ENCODE results near the gene CLVS2.

Gene CLVS2, protein sequence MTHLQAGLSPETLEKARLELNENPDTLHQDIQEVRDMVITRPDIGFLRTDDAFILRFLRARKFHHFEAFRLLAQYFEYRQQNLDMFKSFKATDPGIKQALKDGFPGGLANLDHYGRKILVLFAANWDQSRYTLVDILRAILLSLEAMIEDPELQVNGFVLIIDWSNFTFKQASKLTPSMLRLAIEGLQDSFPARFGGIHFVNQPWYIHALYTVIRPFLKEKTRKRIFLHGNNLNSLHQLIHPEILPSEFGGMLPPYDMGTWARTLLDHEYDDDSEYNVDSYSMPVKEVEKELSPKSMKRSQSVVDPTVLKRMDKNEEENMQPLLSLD

DNA sequence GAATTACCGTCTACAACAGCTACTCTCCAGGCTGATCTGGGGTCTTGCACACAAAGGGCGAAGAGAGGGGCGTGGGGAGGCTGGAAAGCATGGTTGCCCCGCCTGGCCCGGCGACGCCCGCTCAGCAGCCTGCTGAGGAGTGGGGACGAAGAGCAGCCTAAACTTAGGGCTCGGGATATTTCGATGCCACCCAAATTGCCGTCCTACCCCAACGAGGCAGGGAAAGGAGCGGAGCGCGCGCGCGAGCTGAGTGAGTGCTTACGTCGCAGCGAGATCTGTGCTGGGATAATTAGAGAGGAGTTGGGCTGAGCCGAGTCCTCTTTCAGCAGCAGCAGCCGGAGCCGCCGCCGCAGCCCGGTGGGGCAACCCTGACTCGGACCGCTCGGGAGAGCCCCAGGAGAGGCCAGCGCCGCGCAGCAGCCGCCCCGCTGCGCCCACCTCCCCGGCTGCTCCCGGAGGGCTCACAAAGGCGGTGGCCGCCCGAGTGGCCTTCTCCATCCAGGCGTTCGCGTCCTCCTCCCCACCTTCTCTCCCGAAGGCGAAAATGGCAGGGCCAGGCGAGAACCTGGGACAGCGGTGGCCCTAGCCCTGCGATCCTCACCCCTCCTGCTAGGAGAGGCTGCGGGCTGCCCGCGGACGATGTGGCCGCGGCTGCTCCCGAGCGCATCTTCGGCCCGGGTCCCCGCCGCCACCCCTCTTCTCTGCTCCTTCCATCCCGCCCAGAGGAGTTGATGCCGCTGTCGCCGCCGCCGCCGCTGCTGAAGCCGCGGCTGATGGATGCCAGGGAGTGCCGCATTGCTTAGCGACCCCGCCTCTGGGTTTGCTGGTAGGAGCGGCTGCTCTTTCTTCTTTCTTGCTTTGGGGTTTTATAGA lies at the start of gene CLVS2:
CLVS2 (plus strand) TSS at position 315 of the 873 bp plus-strand sequence. CDS start 1,543 bp downstream, outside the sequence.
- Histone ChIP-seq H3K36me3 (ENCODE audit: insufficient read depth, low read length) (no peaks in the 10 kb centered on the region), H3K27ac (no peak within 1 kb of the TSS), H3K9me3 (ENCODE audit: low read depth, low read length) (no peaks in the 10 kb centered on the region), H3K4me3 (peak within 1 kb of the TSS; percentile 85), H3K9ac (ENCODE audit: insufficient read length) (peak within 1 kb of the TSS; percentile 66)
- TF ChIP-seq EZH2 (IDR thresholded peaks at IDR 0.05) (no peak), POLR2AphosphoS5 (IDR thresholded peaks at IDR 0.05; ENCODE audit: borderline replicate concordance, low read depth, low read length) (peak; percentile 56)
- no peak for DNase-seq (ENCODE audit: low read depth, low spot score)

DNA sequence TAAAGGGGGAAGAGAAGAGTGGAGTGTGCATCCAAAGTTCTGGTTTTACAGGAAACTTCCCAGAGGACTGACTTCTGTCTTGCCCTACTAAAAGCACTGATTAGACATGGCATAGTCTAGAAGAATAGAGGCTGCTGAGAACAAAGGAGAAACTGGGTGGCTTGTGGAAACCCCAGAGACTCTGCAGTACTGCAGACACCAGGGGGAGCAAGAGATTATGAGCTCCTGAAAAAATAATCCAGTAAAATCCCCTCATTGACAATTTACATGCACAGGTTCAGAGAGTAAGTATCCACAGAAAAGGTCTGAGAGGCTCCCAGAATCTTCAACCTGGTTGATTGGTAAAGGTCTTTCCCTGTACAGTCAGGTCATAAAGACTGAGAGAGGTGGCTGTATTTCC lies 48.7 kb upstream of the CLVS2 start:
- no peak for TF ChIP-seq FOXP2 (optimal IDR thresholded peaks at IDR 0.05; ENCODE audit: control extremely low read depth, extremely low read length, insufficient read depth)
- no peak for TF ChIP-seq POLR2AphosphoS5 (IDR thresholded peaks at IDR 0.05; ENCODE audit: borderline replicate concordance, low read depth, low read length)
- no peak for TF ChIP-seq EZH2 (IDR thresholded peaks at IDR 0.05)
- no peaks in the 10 kb centered on the region for H3K36me3 ChIP-seq (ENCODE audit: insufficient read depth, low read length)
- DNase-seq (ENCODE audit: low read depth, low spot score): no peak
- H3K27ac ChIP-seq: no peak overlapping the region
- H3K9ac ChIP-seq (ENCODE audit: insufficient read length): no peak overlapping the region
- no peak overlapping the region for H3K4me3 ChIP-seq
- H3K9me3 ChIP-seq (ENCODE audit: low read depth, low read length): no peaks in the 10 kb centered on the region

DNA sequence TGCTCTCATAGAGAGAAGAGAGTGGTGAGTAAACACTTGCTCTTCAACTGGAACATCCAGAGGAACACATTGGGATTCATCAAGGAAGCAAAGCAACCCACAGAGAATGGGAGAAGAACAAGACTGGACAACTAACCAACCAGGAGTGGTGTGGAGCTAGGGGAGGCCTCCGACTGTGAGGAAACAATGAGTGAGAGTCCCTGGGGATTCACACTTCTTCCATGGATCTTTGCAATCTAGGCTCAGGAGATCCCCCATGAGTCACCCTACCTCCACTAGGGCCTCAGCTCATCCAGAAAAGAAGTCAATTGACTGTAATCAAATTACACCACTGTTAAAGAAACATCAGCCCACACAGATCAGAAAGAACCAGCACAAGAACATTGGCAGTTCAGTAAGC lies 42.3 kb upstream of the CLVS2 start:
- Histone ChIP-seq H3K27ac (no peak overlapping the region), H3K4me3 (no peak overlapping the region), H3K36me3 (ENCODE audit: insufficient read depth, low read length) (no peaks in the 10 kb centered on the region), H3K9me3 (ENCODE audit: low read depth, low read length) (no peaks in the 10 kb centered on the region), H3K9ac (ENCODE audit: insufficient read length) (no peak overlapping the region)
- DNase-seq (ENCODE audit: low read depth, low spot score): no peak
- no peak for TF ChIP-seq EZH2 (IDR thresholded peaks at IDR 0.05)
- no peak for TF ChIP-seq FOXP2 (optimal IDR thresholded peaks at IDR 0.05; ENCODE audit: control extremely low read depth, extremely low read length, insufficient read depth)

DNA sequence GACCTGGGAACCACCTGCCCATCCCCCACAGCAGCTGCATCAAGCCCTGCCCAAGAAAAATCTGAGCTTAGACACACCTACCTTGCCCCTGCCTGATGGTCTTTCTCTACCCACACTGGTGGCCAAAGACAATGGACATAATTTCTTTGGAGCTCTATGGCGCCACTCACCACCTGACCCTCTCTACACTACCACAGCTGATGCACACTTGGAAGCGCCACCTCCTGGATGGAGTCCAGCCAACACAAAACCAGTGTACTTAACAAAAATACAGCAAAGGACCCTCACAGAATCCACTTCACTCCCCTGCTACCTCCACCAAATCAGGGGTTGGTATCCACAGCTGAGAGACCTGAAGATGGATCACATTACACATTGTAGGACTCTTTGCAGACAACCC lies 39.7 kb upstream of the CLVS2 start:
- Histone ChIP-seq H3K4me3 (no peak overlapping the region), H3K9me3 (ENCODE audit: low read depth, low read length) (no peaks in the 10 kb centered on the region), H3K9ac (ENCODE audit: insufficient read length) (no peak overlapping the region), H3K27ac (no peak overlapping the region), H3K36me3 (ENCODE audit: insufficient read depth, low read length) (no peaks in the 10 kb centered on the region)
- no peak for DNase-seq (ENCODE audit: low read depth, low spot score)
- TF ChIP-seq EZH2 (IDR thresholded peaks at IDR 0.05): no peak
- no peak for TF ChIP-seq FOXP2 (optimal IDR thresholded peaks at IDR 0.05; ENCODE audit: control extremely low read depth, extremely low read length, insufficient read depth)
- TF ChIP-seq POLR2AphosphoS5 (IDR thresholded peaks at IDR 0.05; ENCODE audit: borderline replicate concordance, low read depth, low read length): no peak

DNA sequence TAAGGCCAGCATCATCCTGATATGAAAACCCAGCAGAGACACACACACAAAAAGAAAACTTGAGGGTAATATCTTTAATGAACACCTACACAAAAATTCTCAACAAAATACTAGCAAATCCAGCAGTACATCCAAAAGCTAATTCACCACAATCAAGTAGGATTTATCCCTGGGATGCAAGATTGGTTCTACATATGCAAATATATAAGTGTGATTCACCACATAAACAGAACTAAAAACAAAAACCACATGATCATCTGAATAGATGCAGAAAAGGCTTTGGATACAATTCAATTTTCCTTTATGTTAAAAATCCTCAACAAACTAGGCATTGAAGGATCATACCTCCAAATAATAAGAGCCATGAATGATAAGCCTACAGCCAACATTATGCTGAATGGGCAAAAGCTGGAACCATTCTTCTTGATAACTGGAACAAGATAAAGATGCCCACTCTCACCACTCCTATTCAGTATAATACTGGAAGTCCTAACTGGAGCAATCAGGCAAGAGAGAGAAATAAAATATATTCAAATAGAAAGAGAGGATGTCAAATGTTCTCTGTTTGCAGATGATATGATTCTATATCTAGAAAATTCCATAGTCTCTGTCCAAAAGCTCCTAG lies 33.9 kb upstream of the CLVS2 start:
- no peak for DNase-seq (ENCODE audit: low read depth, low spot score)
- TF ChIP-seq EZH2 (IDR thresholded peaks at IDR 0.05) (no peak), FOXP2 (optimal IDR thresholded peaks at IDR 0.05; ENCODE audit: control extremely low read depth, extremely low read length, insufficient read depth) (no peak), POLR2AphosphoS5 (IDR thresholded peaks at IDR 0.05; ENCODE audit: borderline replicate concordance, low read depth, low read length) (no peak)
- no peaks in the 10 kb centered on the region for H3K36me3 ChIP-seq (ENCODE audit: insufficient read depth, low read length)
- H3K27ac ChIP-seq: no peak overlapping the region
- H3K9me3 ChIP-seq (ENCODE audit: low read depth, low read length): no peaks in the 10 kb centered on the region; the same call in 1 of the 2 replicates
- no peak overlapping the region for H3K4me3 ChIP-seq
- H3K9ac ChIP-seq (ENCODE audit: insufficient read length): no peak overlapping the region

DNA sequence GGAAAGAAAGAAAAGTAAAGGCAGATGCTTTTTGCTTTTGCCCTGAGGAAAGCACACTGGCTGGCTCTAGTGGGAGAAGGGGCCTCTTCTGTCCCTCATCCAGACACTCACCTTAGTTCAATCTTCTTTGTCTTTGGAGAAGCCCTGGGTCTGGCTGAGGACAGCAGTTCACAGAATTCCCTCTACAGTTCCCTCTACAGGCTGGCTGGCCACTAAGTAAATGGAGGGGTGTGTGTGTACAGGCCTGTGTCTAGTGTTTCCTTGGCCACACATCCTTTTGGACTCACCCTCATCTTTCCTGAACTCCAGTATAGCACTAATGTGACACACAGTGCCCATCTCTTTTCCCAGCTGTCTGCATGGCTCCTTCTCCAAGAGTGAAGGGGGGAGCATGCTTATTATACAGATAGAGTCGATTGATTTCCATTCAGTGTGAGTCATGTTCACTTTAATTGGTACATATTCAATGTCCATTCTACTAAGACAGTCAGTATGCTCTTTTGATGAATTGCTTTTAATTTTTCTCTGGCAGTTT lies 26.0 kb upstream of the CLVS2 start:
- Histone ChIP-seq H3K27ac (no peak overlapping the region), H3K36me3 (ENCODE audit: insufficient read depth, low read length) (no peaks in the 10 kb centered on the region), H3K9me3 (ENCODE audit: low read depth, low read length) (no peaks in the 10 kb centered on the region), H3K9ac (ENCODE audit: insufficient read length) (no peak overlapping the region), H3K4me3 (no peak overlapping the region)
- TF ChIP-seq EZH2 (IDR thresholded peaks at IDR 0.05): no peak
- no peak for TF ChIP-seq POLR2AphosphoS5 (IDR thresholded peaks at IDR 0.05; ENCODE audit: borderline replicate concordance, low read depth, low read length)
- no peak for TF ChIP-seq FOXP2 (optimal IDR thresholded peaks at IDR 0.05; ENCODE audit: control extremely low read depth, extremely low read length, insufficient read depth)
- DNase-seq (ENCODE audit: low read depth, low spot score): no peak

DNA sequence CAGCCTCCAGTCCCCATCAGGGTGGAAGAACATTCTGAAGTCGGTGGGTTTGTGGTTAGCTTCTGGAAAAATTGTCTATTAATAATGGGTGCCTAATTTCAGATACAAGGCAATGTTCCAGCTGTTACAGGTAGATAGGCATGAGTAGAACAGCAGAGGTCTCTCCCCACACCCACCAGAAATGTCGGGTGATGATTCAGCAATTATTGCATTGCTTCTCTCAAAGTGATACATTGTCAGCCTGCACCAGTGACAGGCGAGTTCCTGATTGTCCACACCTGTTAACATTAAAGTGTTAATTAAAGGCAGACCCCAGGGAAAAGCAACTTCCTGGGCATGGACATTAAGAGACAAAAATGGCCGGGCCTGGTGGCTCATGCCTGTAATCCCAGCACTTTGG lies 18.9 kb upstream of the CLVS2 start:
- H3K27ac ChIP-seq: no peak overlapping the region
- H3K4me3 ChIP-seq: no peak overlapping the region
- DNase-seq (ENCODE audit: low read depth, low spot score): no peak
- TF ChIP-seq EZH2 (IDR thresholded peaks at IDR 0.05) (no peak), POLR2AphosphoS5 (IDR thresholded peaks at IDR 0.05; ENCODE audit: borderline replicate concordance, low read depth, low read length) (no peak), FOXP2 (optimal IDR thresholded peaks at IDR 0.05; ENCODE audit: control extremely low read depth, extremely low read length, insufficient read depth) (no peak)
- no peaks in the 10 kb centered on the region for H3K36me3 ChIP-seq (ENCODE audit: insufficient read depth, low read length)
- H3K9ac ChIP-seq (ENCODE audit: insufficient read length): no peak overlapping the region
- H3K9me3 ChIP-seq (ENCODE audit: low read depth, low read length): no peaks in the 10 kb centered on the region

DNA sequence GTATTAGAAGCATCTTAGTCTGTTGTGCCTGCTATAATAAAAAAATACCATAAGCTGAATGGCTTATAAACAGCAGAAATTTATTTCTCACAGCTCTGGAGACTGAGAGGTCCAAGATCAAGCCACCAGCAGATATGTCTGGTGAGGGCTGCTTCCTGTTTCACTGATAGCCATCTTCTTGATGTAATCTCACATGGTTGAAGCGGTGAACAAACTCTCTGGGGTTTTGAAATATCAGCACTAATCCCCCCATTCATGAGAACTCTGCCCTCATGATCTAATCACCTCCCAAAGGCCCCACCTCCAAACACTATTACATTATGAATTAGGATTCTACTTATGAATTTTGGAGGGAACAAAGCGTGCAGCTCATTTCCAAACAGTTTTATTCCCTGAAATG lies 11.6 kb upstream of the CLVS2 start:
- no peak overlapping the region for H3K27ac ChIP-seq
- DNase-seq (ENCODE audit: low read depth, low spot score): no peak
- TF ChIP-seq EZH2 (IDR thresholded peaks at IDR 0.05) (no peak), POLR2AphosphoS5 (IDR thresholded peaks at IDR 0.05; ENCODE audit: borderline replicate concordance, low read depth, low read length) (no peak), FOXP2 (optimal IDR thresholded peaks at IDR 0.05; ENCODE audit: control extremely low read depth, extremely low read length, insufficient read depth) (no peak)
- H3K9ac ChIP-seq (ENCODE audit: insufficient read length): no peak overlapping the region
- H3K9me3 ChIP-seq (ENCODE audit: low read depth, low read length): no peaks in the 10 kb centered on the region
- no peaks in the 10 kb centered on the region for H3K36me3 ChIP-seq (ENCODE audit: insufficient read depth, low read length)
- H3K4me3 ChIP-seq: no peak overlapping the region
